HTR-8/SVneo (cell line): Measurements from ENCODE around the gene ZFR.
"Not testable (repeated sequence)": the region's sequence is repeated elsewhere in the genome, so short reads cannot be mapped to it uniquely, and the experiment has no call there.

Experiments used
- DNase-seq: peaks from one replicate; pipeline ENCODE4 v3.0.0; 2011; ENCODE audit warnings: low spot score, mixed read lengths; ENCODE audit not compliant: insufficient read length
- FAIRE-seq: peaks from 2 replicates; lab custom pipeline; 2011; peaks lifted over from hg19 to GRCh38; lab: Jason Lieb, UNC

The ZFR gene

GRCh38 chr5:32419791-32420190 is 24.7 kb downstream of the ZFR start:
- DNase-seq (no peak), FAIRE-seq (peak; percentile 87)

- no peak for DNase-seq
- FAIRE-seq: no peak
These were observed 30.9 kb downstream of the ZFR start for GRCh38 chr5:32413466-32414263.

- FAIRE-seq (no peak), DNase-seq (no peak)
These were observed 33.9 kb downstream of the ZFR start for GRCh38 chr5:32410630-32411029.

GRCh38 chr5:32406650-32407049 is 37.9 kb downstream of the ZFR start:
- FAIRE-seq (peak; percentile 33), DNase-seq (no peak)

- no peak for DNase-seq
- FAIRE-seq: peak; percentile 52
These were observed 39.0 kb downstream of the ZFR start for GRCh38 chr5:32405507-32405906.

GRCh38 chr5:32403760-32404159 is 40.8 kb downstream of the ZFR start:
- FAIRE-seq: peak; percentile 31
- DNase-seq: no peak

GRCh38 chr5:32400401-32400800 is 44.1 kb downstream of the ZFR start:
- DNase-seq (no peak), FAIRE-seq (peak; percentile 54)

GRCh38 chr5:32398754-32399153 is 45.8 kb downstream of the ZFR start:
- FAIRE-seq: peak; percentile 31
- not testable (repeated sequence) for DNase-seq

GRCh38 chr5:32394981-32395380 is 49.6 kb downstream of the ZFR start:
- DNase-seq: no peak
- FAIRE-seq: no peak

- no peak for FAIRE-seq
- DNase-seq: no peak
These were observed 52.5 kb downstream of the ZFR start for GRCh38 chr5:32392039-32392438.

GRCh38 chr5:32390819-32391591 is 53.5 kb downstream of the ZFR start:
- FAIRE-seq: peak; percentile 74
- DNase-seq: peak; percentile 20

GRCh38 chr5:32388432-32389129 is 56.0 kb downstream of the ZFR start:
- FAIRE-seq: peak; percentile 64
- DNase-seq: no peak

GRCh38 chr5:32387841-32388240 is 56.7 kb downstream of the ZFR start:
- DNase-seq (no peak), FAIRE-seq (no peak)

GRCh38 chr5:32387211-32387610 is 57.3 kb downstream of the ZFR start:
- DNase-seq (no peak), FAIRE-seq (no peak)

- DNase-seq (no peak), FAIRE-seq (no peak)
These were observed 59.9 kb downstream of the ZFR start for GRCh38 chr5:32384621-32385020.

GRCh38 chr5:32383586-32383985 is 61.0 kb downstream of the ZFR start:
- no peak for DNase-seq
- FAIRE-seq: peak; percentile 13

- no peak for FAIRE-seq
- no peak for DNase-seq
These were observed 61.5 kb downstream of the ZFR start for GRCh38 chr5:32383065-32383464.

GRCh38 chr5:32379421-32379820 is 65.1 kb downstream of the ZFR start:
- DNase-seq (no peak), FAIRE-seq (no peak)

- FAIRE-seq: no peak
These were observed 65.6 kb downstream of the ZFR start for GRCh38 chr5:32378966-32379365.

GRCh38 chr5:32369542-32370155 is 74.9 kb downstream of the ZFR start:
- no peak for FAIRE-seq
- no peak for DNase-seq

More at GRCh38 chr5:32378966-32379365, 65.6 kb downstream of the ZFR start:
- DNase-seq: no peak
